ENCODE data around the gene HNRNPA0. TPM values are rescaled to one million over a fixed set of nuclear protein-coding genes. Genes with fewer than 3 reads are reported as not detected.

HNRNPA0 gene
- total RNA-seq, 1 experiment from 2014 or later = 68.5 TPM

DNA sequence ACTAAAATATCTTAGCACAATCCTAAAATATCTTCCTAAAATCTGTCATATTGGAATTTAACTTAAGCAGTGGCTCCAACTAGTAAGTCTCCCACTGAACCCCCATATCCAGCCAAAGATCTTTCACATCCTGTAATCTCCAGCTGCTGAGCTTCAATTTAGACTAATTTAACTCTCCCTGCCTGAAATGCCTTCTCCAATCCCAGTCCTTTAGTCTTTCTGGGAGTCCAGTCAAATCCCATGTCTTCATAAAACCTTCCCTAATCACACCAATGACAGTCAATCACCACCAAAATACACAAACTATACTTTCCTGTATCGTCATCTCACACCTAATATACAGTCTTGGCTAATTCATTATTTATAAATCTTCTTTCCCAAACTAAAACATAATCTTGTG is 17.7 kb downstream of the HNRNPA0 start:
- Histone ChIP-seq H2AFZ (ENCODE audit: low read length) (no peak overlapping the region), H2BK12ac (ENCODE audit: insufficient read length, low read depth, low read length) (no peak overlapping the region), H2BK15ac (ENCODE audit: low read depth, low read length) (no peak overlapping the region; the same call in 1 of the 2 replicates), H3K18ac (ENCODE audit: insufficient read length, low read depth, low read length) (no peak overlapping the region), H2BK120ac (ENCODE audit: low read depth, low read length, poor library complexity, severe bottlenecking) (no peak overlapping the region), H3K79me1 (ENCODE audit: insufficient read depth, low read depth, low read length, poor library complexity, severe bottlenecking) (peaks cover 6% of the 10 kb centered on the region), H4K20me1 (ENCODE audit: control insufficient read depth, insufficient read depth, insufficient read length) (no peaks in the 10 kb centered on the region), H3K27ac (ENCODE audit: insufficient read length, low read depth, low read length) (no peak overlapping the region), H3K9me3 (ENCODE audit: control insufficient read depth, low read depth, low read length) (no peaks in the 10 kb centered on the region), H3K56ac (ENCODE audit: insufficient read length, low read depth, low read length) (no peak overlapping the region), H3K27me3 (ENCODE audit: insufficient read depth, low read length) (no peaks in the 10 kb centered on the region), H3K9ac (ENCODE audit: extremely low read depth, insufficient read length, low read length) (no peak overlapping the region), H3K4me1 (ENCODE audit: insufficient read depth, low read length) (peaks cover 8% of the 10 kb centered on the region; the same call in 1 of the 2 replicates), H3K14ac (ENCODE audit: insufficient read depth, low read length) (no peak overlapping the region), H3T11ph (ENCODE audit: low read length) (no peak overlapping the region), H4K8ac (replicated peaks; ENCODE audit: insufficient read length, low read depth, low read length) (no peak overlapping the region), H4K5ac (ENCODE audit: insufficient read length, low read depth, low read length) (no peak overlapping the region), H3K23me2 (ENCODE audit: insufficient read length, low read depth, low read length, poor library complexity, severe bottlenecking) (peaks cover 8% of the 10 kb centered on the region), H2BK20ac (ENCODE audit: low read depth, low read length, poor library complexity, severe bottlenecking) (no peak overlapping the region), H2AK5ac (ENCODE audit: insufficient read length, low read length) (no peak overlapping the region), H2BK5ac (ENCODE audit: insufficient read length, low read length) (no peak overlapping the region), H3K23ac (ENCODE audit: insufficient read length, low read depth, low read length) (no peak overlapping the region), H3K4ac (ENCODE audit: low read depth, low read length) (no peak overlapping the region), H3K4me2 (ENCODE audit: insufficient read depth, insufficient read length, low read length) (no peak overlapping the region), H4K91ac (ENCODE audit: insufficient read length, low read depth, low read length) (no peak overlapping the region), H3K79me2 (ENCODE audit: insufficient read depth, low read length) (peaks cover 11% of the 10 kb centered on the region)
- Mint-ChIP-seq H3K4me3 (no peak overlapping the region), H3K27ac (no peak overlapping the region), H3K9me3 (no peaks in the 10 kb centered on the region; a peak in 1 of 5 replicates), H3K36me3 (ENCODE audit: insufficient read depth in 1 of 3, low read depth in 3 of 3) (peaks cover 0 to 5% (median 0%) of the 10 kb centered on the region in 3 experiments; a peak in 1 of 7 replicates), H3K4me1 (peaks cover 6% of the 10 kb centered on the region in 2 experiments), H3K27me3 (ENCODE audit: low read depth) (no peaks in the 10 kb centered on the region)
- no peak for DNase-seq
- TF ChIP-seq CTCF (conservative IDR thresholded peaks at IDR 0.05) = no peak
- 100% methylated on average over 1 of the region's 1 CpG for WGBS (ENCODE audit: extremely low coverage, insufficient read length, low lambda C conversion rate)
